ENCODE measurements around the gene ST7.

ST7 gene

DNA sequence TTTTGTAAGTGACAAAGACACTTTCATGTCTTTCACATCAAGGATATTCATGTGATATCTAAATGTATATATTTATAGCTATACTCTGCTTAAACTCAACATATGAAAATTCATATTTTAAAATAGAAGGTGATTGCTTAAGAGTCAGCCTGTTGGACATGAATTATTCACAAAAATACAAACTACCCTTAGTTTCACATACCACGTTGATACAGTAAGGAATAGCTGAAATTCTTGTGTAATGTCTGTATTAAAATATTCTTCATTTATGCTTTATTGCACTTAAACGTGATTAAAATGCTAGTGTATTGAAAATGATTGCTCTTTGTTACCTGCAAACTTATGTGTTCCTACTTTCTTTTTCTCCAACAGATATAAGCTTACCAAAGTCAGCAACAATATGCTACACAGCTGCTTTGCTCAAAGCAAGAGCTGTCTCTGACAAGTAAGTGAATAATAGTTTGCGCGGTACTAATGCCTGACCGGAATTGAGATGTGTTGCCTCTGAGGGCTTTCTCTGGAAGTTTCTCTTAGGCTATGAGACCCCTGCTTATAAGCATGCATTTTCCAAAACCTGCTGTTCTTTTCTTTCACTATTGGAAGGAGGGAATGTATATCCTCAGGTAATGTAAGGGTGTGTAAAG lies 235.8 kb downstream of the ST7 start:
- H3K27ac ChIP-seq: no peak overlapping the region
- no peak overlapping the region for H3K4me3 ChIP-seq (ENCODE audit: low read depth, low read length)
- peaks cover 71% of the 10 kb centered on the region for H3K27me3 ChIP-seq (ENCODE audit: insufficient read depth, low read depth, severe bottlenecking)
- H3K9me3 ChIP-seq (ENCODE audit: severe bottlenecking): no peaks in the 10 kb centered on the region
- H3K36me3 ChIP-seq: no peaks in the 10 kb centered on the region
- TF ChIP-seq, protein P1, sequence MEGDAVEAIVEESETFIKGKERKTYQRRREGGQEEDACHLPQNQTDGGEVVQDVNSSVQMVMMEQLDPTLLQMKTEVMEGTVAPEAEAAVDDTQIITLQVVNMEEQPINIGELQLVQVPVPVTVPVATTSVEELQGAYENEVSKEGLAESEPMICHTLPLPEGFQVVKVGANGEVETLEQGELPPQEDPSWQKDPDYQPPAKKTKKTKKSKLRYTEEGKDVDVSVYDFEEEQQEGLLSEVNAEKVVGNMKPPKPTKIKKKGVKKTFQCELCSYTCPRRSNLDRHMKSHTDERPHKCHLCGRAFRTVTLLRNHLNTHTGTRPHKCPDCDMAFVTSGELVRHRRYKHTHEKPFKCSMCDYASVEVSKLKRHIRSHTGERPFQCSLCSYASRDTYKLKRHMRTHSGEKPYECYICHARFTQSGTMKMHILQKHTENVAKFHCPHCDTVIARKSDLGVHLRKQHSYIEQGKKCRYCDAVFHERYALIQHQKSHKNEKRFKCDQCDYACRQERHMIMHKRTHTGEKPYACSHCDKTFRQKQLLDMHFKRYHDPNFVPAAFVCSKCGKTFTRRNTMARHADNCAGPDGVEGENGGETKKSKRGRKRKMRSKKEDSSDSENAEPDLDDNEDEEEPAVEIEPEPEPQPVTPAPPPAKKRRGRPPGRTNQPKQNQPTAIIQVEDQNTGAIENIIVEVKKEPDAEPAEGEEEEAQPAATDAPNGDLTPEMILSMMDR (IDR thresholded peaks at IDR 0.05; ENCODE audit: low read depth, low read length): no peak
- no peak for DNase-seq

DNA sequence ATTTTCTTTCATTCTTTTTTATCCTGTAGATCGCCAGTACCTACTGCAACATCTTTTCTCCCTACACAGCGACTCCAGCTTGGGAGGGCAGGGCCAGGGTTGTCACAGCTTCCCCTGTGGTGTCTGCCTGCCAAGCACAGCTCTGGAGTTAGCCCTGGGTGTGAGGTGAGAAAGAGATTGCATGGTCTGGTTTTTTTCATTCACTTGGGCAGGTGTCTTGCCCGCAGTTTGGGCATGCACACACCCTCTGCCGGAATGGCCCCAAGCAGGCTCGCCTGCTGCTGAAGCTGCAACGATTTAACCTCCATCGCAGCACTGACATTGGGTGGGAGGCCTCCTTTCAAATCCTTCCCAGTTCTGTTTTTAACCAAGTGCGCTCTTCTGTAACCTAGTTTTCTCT lies 236.8 kb downstream of the ST7 start:
- no peaks in the 10 kb centered on the region for H3K36me3 ChIP-seq

DNA sequence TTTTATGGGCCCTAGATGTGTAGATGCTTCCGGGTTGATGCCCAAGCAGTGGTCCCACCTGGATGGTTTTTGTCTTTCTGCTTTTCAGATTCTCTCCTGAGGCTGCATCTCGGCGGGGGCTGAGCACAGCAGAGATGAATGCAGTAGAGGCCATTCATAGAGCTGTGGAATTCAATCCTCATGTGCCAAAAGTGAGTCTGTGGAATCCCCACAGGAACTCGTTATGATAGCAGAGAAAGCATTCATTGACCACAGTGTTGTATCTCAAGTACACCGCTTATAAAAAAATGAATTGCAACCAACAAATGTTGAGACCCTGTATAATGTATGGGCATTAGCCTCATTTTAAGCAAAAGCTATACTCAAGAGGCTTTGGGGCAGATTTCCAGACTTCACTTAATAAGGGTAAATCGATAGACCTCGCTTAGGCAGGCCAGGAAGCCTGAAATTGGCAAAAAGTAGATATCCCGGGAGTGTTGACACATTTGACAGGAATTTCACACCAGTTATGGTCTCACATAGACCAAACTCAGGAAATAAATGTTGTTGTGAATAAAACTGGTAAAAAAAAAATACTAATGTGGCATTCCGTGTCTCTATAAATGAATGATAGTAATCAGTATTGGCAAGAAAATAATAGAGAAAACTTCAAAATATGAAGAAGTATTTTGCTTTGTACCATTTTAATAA lies 237.6 kb downstream of the ST7 start:
- no peaks in the 10 kb centered on the region for H3K36me3 ChIP-seq
- H3K27me3 ChIP-seq (ENCODE audit: insufficient read depth, low read depth, severe bottlenecking): peaks cover 64% of the 10 kb centered on the region
- TF ChIP-seq, protein P1 (IDR thresholded peaks at IDR 0.05; ENCODE audit: low read depth, low read length): no peak
- no peak overlapping the region for H3K4me3 ChIP-seq (ENCODE audit: low read depth, low read length)
- H3K9me3 ChIP-seq (ENCODE audit: severe bottlenecking): no peaks in the 10 kb centered on the region
- no peak for DNase-seq
- H3K27ac ChIP-seq: no peak overlapping the region

More for the DNA sequence above, 236.8 kb downstream of the ST7 start:
- no peak overlapping the region for H3K4me3 ChIP-seq (ENCODE audit: low read depth, low read length)
- H3K9me3 ChIP-seq (ENCODE audit: severe bottlenecking): no peaks in the 10 kb centered on the region
- TF ChIP-seq, protein P1 (IDR thresholded peaks at IDR 0.05; ENCODE audit: low read depth, low read length): no peak
- no peak for DNase-seq
- no peak overlapping the region for H3K27ac ChIP-seq
- H3K27me3 ChIP-seq (ENCODE audit: insufficient read depth, low read depth, severe bottlenecking): peaks cover 71% of the 10 kb centered on the region

DNA sequence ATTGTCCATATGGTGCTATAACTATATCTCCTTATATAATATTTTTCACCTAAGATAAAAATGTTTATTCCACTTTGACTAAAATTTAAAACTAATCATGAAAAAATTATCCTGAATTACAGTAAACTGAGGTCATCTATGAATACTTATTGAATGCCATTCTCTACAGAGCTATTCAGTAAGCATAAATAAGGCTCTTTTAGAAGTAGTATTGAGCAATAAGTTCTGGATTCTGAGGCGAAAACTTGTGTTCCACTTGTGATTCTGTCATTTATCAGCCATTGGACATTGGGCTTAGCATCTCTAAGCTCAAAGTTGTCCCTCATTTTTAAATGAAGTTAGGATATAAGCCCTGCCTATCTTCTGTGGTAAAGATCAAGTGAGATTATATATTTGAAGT lies 238.8 kb downstream of the ST7 start:
- no peak for DNase-seq
- Histone ChIP-seq H3K27ac (no peak overlapping the region), H3K27me3 (ENCODE audit: insufficient read depth, low read depth, severe bottlenecking) (peaks cover 63% of the 10 kb centered on the region), H3K4me3 (ENCODE audit: low read depth, low read length) (no peak overlapping the region), H3K9me3 (ENCODE audit: severe bottlenecking) (no peaks in the 10 kb centered on the region), H3K36me3 (no peaks in the 10 kb centered on the region)
- TF ChIP-seq, protein P1 (IDR thresholded peaks at IDR 0.05; ENCODE audit: low read depth, low read length): no peak

DNA sequence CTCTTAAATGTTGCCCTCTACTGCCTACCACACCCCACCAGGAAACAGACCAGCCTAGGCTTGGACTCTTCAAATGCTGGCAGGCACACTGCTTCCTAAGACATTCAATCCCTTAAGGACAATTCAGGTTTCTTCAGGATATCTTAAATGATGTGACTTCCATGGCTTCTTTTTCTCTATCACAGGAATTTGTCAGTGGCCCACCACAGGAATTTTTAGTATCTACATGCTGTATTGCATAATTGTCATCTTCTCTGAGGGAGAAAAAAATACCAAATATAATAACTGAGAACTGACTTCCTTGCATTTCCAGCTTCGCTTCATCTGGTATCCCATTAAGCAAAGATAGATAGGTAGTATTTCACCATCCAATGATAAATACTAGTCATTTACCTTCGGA lies 240.3 kb downstream of the ST7 start:
- no peaks in the 10 kb centered on the region for H3K36me3 ChIP-seq
- no peaks in the 10 kb centered on the region for H3K9me3 ChIP-seq (ENCODE audit: severe bottlenecking)
- no peak for DNase-seq
- TF ChIP-seq, protein P1 (IDR thresholded peaks at IDR 0.05; ENCODE audit: low read depth, low read length): no peak
- peaks cover 59% of the 10 kb centered on the region for H3K27me3 ChIP-seq (ENCODE audit: insufficient read depth, low read depth, severe bottlenecking)
- no peak overlapping the region for H3K4me3 ChIP-seq (ENCODE audit: low read depth, low read length)
- H3K27ac ChIP-seq: no peak overlapping the region
